Measurements from ENCODE around the gene DCAF6.

DCAF6 gene

DNA sequence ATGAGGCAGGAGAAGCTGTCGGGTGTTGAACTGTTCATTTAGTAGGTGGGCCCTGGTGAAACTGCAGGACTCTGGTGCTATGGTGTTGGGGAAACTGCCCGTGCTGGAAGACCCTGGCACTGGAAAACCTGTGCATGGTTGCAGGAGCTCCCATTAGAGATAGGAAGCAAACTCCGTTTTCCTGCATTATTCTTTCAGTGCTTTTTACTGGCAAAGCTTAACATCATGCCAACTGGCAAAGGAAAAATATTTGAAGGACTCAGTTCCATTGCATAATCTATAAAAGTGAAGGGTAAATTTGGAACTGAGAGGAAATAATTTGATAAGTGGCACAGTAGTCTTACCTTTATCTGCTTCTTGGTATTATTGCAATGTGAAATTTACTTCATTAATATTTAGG lies 32.1 kb downstream of the DCAF6 start:
- DNase-seq: no peak

GRCh38 chr1:167973832-167974231 lies 37.3 kb downstream of the DCAF6 start:
- DNase-seq: no peak

- DNase-seq: no peak
These were observed 38.2 kb downstream of the DCAF6 start for GRCh38 chr1:167974698-167975097.

GRCh38 chr1:167977245-167977644 lies 40.8 kb downstream of the DCAF6 start:
- DNase-seq: no peak

DNA sequence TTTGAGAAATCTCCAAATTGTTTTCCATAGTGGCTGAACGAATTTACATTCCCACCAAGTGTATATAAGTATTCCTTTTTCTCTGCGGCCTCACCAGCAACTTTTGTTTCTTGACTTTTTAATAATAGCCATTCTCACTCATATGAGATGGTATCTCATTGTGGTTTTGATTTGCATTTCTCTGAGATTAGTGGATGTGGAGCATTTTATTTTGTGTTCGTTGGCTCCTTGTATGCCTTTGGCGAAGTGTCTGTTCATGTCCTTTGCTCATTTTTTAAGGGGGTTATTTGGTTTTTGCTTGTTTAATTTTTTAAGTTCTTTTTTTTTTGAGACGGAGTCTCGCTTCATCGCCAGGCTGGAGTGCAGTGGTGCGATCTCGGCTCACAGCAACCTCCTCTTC lies 45.5 kb downstream of the DCAF6 start:
- DNase-seq: no peak

DNA sequence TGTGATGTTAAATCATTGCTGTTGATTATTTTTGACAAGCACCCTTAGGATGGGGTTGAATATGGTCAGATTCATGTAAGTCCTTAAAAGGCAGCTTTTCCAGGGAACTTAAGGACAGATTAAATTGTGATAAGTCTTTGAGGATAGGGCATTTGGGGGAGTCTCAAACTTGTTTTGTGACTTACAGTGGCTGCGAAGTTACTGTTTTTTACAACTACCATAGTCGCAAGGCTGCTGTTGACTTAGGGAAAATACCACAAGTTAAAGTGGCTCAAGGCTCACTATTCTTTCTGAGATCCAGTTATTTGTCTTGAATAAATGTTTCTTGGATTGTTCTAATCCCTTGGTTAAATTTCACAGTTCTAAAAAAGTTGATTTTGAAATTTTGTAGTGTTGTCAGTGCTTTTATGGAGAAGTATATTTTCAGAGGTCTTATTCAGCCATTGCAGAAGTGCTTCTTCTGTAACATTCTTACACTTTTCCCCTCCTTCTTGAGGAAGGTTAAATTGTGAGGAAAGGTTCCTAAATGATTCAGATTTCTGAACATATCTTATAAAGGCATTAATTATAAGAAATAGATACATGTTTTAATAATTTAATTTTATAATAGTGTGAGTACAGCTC lies 47.4 kb downstream of the DCAF6 start:
- no peak for DNase-seq

GRCh38 chr1:167984886-167985489 lies 48.5 kb downstream of the DCAF6 start:
- no peak for DNase-seq

DNA sequence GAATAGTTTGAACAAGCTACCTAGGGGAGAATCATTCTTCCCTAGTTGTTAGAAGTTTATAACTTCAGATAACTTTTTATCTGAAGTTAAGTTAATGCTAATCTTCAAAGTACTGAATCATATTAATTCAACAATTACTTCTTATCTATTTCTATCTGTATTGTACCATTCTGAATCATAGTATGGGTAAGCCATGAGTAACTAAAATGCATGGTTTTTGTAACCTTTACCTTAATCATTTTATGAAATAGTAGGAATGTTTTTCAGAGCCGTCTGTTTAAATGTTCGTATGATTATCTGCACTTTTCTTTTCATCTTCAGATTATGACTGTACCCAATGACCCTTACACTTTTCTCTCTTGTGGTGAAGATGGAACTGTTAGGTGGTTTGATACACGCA lies 50.7 kb downstream of the DCAF6 start:
- DNase-seq: no peak

DNA sequence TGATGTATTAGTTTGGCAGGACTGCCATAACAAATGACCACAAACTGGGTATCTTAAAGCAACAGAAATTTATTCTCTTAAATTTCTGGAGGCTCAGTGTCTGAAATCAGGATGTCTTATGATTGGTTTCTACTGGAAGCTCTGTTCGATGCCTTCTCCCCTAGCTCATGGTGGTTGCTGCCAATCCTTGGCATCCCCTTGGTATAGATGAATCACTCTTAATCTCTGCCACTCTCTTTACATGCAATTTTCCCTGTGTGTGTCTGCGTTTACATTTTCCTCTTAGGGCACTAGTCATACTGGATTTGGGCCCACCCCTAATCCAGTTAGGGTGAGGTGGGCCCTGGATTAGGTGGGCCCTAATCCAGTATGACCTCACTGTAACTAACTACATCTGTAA lies 55.1 kb downstream of the DCAF6 start:
- DNase-seq: no peak

DNA sequence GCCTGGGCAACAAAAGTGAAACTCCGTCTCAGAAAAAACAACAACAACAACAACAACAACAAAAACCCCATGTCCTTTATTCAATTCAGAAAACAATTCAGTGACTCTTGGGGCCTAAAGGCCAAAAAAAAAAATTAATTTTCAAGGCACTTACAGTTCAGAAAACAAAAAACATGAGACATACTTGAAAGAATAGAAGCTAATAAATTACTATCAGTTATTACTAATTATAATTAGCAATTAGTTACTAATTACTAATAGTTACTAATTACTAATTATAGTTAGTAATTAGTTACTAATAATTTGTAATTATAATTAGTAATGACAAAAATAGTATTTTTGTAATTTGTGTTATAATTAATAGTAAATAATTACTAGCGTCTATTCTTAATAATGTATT lies 57.2 kb downstream of the DCAF6 start:
- DNase-seq: no peak

DNA sequence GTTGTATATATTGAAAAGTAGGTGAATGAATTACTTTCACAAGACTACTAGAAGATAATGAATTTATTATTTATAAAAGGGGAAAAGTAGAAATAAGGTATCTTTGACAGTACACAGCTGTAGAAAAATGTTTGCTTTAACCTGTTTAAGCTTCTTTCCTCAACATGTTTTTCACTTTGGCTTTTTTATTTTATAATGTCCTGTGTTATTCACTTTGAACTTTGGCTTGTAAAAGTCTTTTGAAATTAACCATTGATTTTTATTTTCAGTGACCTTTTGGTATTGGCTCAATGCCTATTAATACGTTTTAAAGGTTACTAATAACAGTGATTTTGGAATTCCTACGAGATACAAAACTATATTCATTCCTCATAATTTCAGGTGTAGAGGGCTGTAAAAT lies 58.1 kb downstream of the DCAF6 start:
- no peak for DNase-seq

- DNase-seq: no peak
These were observed 58.6 kb downstream of the DCAF6 start for GRCh38 chr1:167995038-167995437.

DNA sequence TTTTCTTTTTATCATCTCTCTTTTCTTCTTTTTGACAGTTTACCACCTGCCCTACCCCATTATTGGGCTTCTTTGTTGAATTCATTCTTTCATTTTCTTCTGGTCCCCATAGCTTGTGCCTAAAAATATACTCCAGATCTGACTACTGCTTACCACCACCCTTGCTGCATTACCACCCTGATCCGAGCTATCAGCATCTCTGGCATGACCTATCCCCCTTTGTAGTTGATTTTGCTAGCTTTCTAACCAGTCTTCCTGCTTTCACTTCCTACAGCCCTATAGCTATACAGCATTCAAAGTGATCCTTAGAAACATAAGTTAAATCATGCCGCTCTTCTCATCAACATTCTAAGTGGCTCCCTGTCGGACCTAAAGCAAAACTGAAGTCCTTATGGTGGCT lies 59.8 kb downstream of the DCAF6 start:
- no peak for DNase-seq

DNA sequence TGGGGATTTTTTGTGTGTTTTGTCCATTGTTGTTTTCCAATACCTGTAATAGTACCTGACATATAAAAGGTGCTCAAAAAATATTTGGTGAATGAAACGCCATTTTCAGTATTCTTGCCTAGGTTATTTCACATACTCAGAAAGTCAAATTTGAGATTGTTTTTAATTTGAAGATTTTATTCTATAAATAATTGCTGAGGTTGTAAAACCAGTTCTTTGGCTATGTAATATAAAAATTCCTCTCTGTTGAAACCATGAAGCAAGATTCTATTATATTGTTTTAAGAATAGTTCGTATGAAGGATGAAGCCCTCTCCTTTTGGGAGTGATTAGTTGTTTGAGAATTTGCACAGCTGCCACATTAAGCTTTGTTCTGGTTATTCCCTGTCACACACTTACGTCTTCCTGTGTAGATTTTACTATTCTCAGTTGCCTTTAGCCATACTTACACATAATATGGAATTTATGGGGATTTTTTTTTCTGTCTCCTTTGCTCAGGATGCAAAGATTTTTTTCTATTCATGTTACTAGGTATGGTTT lies 60.6 kb downstream of the DCAF6 start:
- DNase-seq: no peak

DNA sequence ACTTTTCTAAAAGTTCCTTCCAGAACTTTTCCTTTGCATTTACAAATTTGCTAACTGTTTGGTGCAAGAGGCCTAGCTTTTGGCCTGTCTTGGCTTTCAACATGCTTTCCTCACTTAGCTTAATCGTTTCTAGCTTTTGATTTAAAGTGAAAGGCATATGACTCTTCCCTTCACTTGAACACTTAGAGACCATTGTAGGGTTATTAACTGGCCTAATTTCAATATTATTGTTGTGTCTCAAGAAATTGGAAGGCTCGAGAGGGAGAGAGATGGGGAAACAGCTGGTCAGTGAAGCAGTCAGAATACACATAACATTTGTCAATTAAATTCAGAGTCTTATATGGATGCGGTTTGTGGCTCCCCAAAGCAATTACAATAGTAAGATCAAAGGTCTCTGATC lies 63.4 kb downstream of the DCAF6 start:
- DNase-seq: no peak

DNA sequence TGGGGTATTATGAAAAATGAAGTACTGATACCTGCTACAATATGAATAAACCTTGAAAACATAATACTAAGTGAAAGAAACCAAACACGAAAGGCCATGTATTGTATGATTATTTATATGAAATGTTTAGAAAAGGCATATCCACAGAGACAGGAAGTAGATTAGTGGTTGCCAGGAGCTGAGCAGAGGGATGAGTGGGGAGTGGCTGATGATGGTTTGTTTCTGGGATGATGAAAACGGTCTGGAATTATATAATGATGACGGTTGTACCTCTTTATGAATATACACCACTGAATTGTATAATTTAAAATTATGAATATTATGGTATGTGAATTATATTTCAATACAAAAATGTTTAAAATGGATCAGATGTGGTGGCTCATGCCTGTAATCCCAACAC lies 64.2 kb downstream of the DCAF6 start:
- DNase-seq: no peak

DNA sequence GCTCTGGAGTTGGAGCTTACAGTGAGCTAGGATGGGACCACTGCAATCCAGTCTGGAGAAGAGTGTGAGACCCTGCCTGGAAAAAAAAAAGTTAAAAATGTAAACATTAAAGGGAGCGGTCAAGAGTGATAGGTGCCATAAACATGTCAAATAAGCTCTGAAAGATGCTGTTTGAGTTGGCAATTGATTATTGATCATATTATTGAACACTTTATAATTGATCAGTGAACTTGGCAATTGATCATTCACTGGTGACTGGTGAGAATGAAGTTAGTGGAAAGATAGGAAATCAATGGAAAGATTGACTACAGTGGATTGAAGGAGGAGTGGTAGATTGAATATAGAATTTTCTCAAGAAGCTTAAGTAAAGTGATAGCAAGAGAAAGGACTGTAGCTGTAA lies 64.7 kb downstream of the DCAF6 start:
- DNase-seq: no peak

DNA sequence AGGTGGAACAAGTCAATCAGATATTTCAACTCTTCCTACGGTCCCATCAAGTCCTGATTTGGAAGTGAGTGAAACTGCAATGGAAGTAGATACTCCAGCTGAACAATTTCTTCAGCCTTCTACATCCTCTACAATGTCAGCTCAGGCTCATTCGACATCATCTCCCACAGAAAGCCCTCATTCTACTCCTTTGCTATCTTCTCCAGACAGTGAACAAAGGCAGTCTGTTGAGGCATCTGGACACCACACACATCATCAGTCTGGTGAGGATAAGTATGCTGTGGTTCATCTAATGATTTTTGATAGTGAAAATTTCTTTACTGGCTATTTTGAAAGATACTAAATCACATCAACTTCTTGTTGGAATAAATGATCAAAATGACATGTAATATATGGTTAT lies 68.0 kb downstream of the DCAF6 start:
- DNase-seq: no peak

GRCh38 chr1:168005529-168005928 lies 69.0 kb downstream of the DCAF6 start:
- no peak for DNase-seq

- no peak for DNase-seq
These were observed 71.2 kb downstream of the DCAF6 start for GRCh38 chr1:168007691-168008090.

DNA sequence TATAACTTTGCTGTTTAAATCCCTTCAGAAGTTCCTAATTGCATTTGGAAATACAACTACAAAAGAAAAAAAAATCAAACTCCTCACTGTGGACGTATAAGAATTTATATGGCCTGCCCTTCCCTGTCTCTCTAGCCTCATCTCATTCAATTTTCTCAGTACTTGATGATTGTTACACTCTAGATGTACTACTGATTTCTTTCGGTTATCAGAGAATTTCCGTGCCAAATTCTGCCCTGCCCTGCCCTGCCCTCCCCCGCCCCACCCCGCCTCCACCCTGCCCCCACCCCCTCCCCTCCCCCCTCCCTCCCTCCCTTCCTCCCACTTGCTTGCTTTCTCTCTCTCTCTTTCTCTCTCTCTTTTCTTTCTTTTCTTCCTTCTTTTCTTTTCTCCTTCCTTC lies 72.1 kb downstream of the DCAF6 start:
- no peak for DNase-seq

DNA sequence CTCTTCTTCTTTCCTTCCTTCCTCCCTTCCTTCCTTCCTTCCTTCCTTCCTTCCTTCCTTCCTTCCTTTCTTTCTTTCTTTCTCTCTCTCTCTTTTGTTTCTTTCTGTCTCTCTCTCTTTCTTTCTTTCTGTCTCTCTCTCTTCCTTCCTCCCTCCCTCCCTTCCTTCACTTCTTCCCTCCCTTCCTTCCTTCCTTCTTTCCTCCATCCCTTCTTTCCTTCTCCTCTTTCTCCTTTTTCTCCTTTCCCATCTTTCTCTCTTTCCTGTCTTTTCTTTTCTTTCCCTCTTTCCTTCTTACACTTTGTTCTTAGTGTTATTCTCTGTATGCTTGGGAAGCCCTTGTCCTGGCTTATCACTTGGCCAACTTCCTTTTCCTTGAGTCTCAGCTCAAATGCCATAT lies 72.8 kb downstream of the DCAF6 start:
- DNase-seq: no peak

- DNase-seq: no peak
These were observed 82.9 kb downstream of the DCAF6 start for GRCh38 chr1:168019407-168019806.

DNA sequence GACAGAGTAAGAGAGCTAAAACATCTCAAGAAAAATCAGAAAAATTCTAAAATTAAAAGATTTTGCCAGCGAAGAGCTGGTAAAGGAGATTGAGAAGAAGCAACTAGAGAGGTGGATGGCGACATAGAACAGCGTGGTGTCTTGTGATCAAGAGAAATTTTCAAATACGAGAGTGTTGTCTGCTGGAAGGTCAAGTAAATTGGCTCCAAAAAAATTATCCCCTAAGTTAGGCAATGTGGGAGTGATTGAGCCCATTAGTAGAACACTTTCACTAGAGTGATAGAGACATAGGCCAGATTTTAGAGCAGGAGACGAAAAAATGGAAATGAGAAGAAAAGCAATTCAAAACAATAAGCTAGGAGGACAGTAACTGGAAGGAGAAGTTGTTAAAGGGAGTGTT lies 94.7 kb downstream of the DCAF6 start:
- no peak for DNase-seq

- no peak for DNase-seq
These were observed 95.1 kb downstream of the DCAF6 start for GRCh38 chr1:168031627-168032026.
